ENCODE measurements around the gene PLCXD3. TPM values are rescaled to one million over a fixed set of nuclear protein-coding genes. Genes with fewer than 3 reads are reported as not detected.
"Not testable (repeated sequence)": the region's sequence is repeated elsewhere in the genome, so short reads cannot be mapped to it uniquely, and the experiment has no call there.

PLCXD3 gene
- total RNA-seq, 2 donors from 2014 or later = 44.5 to 68.3 TPM

DNA sequence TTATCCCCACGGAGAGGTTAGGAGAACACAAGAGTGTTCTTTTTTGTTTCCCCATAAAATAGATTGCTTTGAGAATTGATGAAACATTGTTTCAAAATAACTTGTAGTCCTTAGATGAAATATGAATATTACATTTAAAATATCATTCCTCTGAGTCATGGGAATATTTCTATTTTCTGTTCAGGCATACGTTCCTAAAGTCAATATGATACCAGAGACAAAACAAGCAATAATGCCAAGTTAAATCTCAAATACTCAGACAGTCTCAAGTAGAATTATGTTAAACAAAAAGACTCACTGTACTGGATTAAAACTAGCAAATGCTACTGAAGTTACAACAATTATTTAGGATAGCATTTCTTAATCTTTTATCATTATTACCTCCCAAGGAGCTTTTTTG lies 185.3 kb downstream of the PLCXD3 start:
- Histone ChIP-seq H3K27me3 (no peaks in the 10 kb centered on the region), H3K9me3 (no peaks in the 10 kb centered on the region), H3K27ac (no peak overlapping the region), H3K4me1 (no peaks in the 10 kb centered on the region), H3K36me3 (no peaks in the 10 kb centered on the region), H3K4me3 (no peak overlapping the region)
- TF ChIP-seq, protein P1, sequence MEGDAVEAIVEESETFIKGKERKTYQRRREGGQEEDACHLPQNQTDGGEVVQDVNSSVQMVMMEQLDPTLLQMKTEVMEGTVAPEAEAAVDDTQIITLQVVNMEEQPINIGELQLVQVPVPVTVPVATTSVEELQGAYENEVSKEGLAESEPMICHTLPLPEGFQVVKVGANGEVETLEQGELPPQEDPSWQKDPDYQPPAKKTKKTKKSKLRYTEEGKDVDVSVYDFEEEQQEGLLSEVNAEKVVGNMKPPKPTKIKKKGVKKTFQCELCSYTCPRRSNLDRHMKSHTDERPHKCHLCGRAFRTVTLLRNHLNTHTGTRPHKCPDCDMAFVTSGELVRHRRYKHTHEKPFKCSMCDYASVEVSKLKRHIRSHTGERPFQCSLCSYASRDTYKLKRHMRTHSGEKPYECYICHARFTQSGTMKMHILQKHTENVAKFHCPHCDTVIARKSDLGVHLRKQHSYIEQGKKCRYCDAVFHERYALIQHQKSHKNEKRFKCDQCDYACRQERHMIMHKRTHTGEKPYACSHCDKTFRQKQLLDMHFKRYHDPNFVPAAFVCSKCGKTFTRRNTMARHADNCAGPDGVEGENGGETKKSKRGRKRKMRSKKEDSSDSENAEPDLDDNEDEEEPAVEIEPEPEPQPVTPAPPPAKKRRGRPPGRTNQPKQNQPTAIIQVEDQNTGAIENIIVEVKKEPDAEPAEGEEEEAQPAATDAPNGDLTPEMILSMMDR (IDR thresholded peaks at IDR 0.05) = no peak
- DNase-seq (ENCODE audit: low spot score) = no peak

DNA sequence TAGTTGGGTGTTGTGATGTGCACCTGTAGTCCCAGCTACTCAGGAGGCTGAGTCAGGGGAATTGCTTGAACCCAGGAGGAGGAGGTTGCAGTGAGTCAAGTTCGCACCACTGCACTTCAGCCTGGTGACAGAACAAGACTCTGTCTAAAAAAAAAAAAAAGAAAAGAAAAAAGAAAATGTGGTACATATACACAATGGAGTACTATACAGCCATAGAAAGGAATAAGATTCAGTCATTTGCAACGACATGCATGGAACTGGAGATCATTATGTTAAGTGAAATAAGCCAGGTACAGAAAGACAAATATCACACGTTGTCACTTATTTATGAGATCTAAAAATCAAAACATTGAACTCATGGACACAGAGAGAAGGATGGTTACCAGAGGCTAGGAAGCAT lies 187.6 kb downstream of the PLCXD3 start:
- not testable (repeated sequence) for DNase-seq (ENCODE audit: low spot score); H3K27ac ChIP-seq; H3K27me3 ChIP-seq; H3K9me3 ChIP-seq; H3K36me3 ChIP-seq; H3K4me3 ChIP-seq; H3K4me1 ChIP-seq

DNA sequence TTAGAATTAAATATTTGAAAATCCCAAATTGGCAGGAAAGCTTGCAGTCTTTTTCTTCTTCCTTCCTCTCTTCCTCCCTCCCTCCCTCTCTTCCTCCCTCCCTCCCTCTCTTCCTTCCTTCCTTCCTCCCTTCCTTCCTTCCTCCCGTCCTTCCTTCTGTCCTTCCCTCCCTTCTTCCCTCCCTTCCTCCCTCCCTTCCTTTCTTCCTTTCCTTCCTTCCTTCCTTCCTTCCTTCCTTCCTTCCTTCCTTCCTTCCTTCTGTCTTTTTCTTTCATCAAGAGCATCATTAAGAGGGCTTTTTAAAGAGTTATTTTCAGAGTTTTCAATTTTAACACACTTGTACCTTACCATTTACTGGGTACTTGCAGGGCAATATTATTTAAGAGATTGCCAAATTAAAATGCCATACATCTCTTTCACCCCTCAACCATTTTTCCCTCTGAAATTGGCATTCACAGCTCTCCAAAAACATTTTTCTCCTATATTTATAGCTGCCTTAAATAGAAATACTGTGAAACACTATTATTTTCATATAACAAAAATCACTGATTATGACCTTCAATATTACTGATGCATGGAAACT lies 197.8 kb downstream of the PLCXD3 start:
- H3K27me3 ChIP-seq = no peaks in the 10 kb centered on the region
- no peak overlapping the region for H3K27ac ChIP-seq
- TF ChIP-seq, protein P1 (IDR thresholded peaks at IDR 0.05) = no peak
- peaks cover 0 to 4% of the 10 kb centered on the region in 2 donors for H3K4me1 ChIP-seq
- H3K4me3 ChIP-seq = no peak overlapping the region
- no peaks in the 10 kb centered on the region for H3K9me3 ChIP-seq
- H3K36me3 ChIP-seq = peaks cover 8% of the 10 kb centered on the region
- no peak for DNase-seq (ENCODE audit: low spot score)

DNA sequence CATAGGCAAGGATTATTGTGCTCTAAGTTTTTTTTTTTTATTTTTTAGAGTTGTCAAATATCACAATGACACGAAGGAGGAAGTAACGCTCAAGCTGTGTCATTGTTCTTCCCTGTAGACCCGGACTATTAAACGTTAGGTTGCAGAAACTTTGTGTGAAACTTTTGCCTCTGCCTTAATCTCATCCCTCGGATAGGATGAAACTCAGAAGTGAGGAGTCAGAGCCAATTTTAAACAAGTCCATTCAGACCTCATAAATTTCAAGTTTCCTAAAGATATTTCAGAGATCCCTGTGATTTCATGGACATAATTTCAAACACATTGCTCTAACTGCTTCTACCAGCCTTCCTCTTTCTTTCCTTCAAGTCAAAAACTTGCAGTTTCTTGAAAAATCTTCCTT lies 198.3 kb downstream of the PLCXD3 start:
- Histone ChIP-seq H3K27me3 (no peaks in the 10 kb centered on the region), H3K4me3 (no peak overlapping the region), H3K27ac (no peak overlapping the region), H3K36me3 (peaks cover 8% of the 10 kb centered on the region), H3K9me3 (no peaks in the 10 kb centered on the region), H3K4me1 (peaks cover 0 to 4% of the 10 kb centered on the region in 2 donors)
- no peak for DNase-seq (ENCODE audit: low spot score)
- TF ChIP-seq, protein P1 (IDR thresholded peaks at IDR 0.05) = no peak

DNA sequence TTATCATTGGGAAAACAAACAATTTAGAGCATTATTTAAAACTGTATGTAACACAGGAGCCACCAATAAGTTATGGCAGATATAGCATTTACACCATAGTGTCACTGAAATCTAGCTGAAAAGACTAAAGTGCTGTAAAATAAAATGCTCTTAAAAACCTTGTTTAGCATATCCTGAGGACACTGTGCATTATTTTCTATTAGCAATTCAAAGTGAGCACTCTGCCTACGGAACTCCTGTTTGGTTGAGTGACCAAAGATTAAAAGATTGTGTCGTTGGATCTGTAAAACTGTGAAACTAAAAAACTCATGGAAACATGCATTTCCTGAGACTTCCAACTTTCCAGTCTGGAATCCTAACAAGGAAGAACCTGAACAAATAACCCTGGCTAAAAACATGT lies 201.1 kb downstream of the PLCXD3 start:
- Histone ChIP-seq H3K4me1 (peaks cover 0 to under 1% of the 10 kb centered on the region in 2 donors), H3K4me3 (no peak overlapping the region), H3K9me3 (no peaks in the 10 kb centered on the region), H3K27ac (no peak overlapping the region), H3K36me3 (peaks cover 8% of the 10 kb centered on the region), H3K27me3 (no peaks in the 10 kb centered on the region)
- no peak for DNase-seq (ENCODE audit: low spot score)
- TF ChIP-seq, protein P1 (IDR thresholded peaks at IDR 0.05) = no peak

DNA sequence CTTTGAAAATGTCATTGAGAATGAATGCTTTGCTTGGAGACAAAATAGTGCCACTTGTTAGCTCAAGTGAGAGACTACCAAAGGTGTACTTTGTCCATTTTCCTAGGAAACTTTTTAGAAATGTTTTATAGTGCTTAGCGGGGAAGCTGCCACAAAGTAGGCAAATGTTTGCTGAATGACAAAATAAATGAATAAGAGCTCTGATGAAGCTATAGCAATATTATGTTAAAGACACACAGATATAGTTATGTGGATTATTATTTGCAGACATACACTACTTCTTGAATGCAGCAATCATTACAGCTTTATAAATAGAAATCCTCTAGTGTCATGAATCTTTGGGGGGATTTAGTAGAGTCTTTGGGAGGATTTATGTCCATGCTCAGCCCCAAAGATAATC lies 204.4 kb downstream of the PLCXD3 start:
- no peak overlapping the region for H3K4me3 ChIP-seq
- TF ChIP-seq, protein P1 (IDR thresholded peaks at IDR 0.05) = no peak
- DNase-seq (ENCODE audit: low spot score) = no peak
- no peak overlapping the region for H3K27ac ChIP-seq
- no peaks in the 10 kb centered on the region for H3K27me3 ChIP-seq
- H3K36me3 ChIP-seq = no peaks in the 10 kb centered on the region
- H3K9me3 ChIP-seq = no peaks in the 10 kb centered on the region
- no peaks in the 10 kb centered on the region for H3K4me1 ChIP-seq

Data from right atrium auricular region (tissue), 2 donors.